Effector memory CD8-positive, alpha-beta T cell (primary cell): Measurements from ENCODE around the gene GSTT2B.
"Not testable (repeated sequence)": the region's sequence is repeated elsewhere in the genome, so short reads cannot be mapped to it uniquely, and the experiment has no call there.

Source experiments
- ATAC-seq: fragments of 150-1000 bp; cut with Tn5 transposase; replicated peaks from 2 replicates; pipeline ENCODE4 v1.10.0; 2021; ENCODE audit warnings: mild to moderate bottlenecking, moderate library complexity
- DNase-seq, 3 experiments: peaks; one replicate each; pipeline ENCODE4 v3.0.0; 2021
- H3K27ac Mint-ChIP-seq, 2 donors: one replicate each; pipeline ENCODE4 v1.8.0; 2022; ENCODE audit warnings: mild to moderate bottlenecking in 2 of 2, mixed read lengths in 2 of 2, moderate library complexity in 2 of 2
- H3K27me3 Mint-ChIP-seq, 2 donors: one replicate each; pipeline ENCODE4 v1.8.0; 2022; ENCODE audit warnings: mixed read lengths in 2 of 2
- H3K36me3 Mint-ChIP-seq: one replicate; pipeline ENCODE4 v1.8.0; 2022; ENCODE audit warnings: mild to moderate bottlenecking, moderate library complexity, mixed read lengths; ENCODE audit not compliant: insufficient read depth
- H3K4me1 Mint-ChIP-seq, 2 donors: one replicate each; pipeline ENCODE4 v1.8.0; 2022; ENCODE audit warnings: low read depth in 2 of 2, mixed read lengths in 2 of 2
- H3K4me3 Mint-ChIP-seq, 2 donors: one replicate each; pipeline ENCODE4 v1.8.0; 2022; ENCODE audit warnings: mild to moderate bottlenecking in 2 of 2, mixed read lengths in 2 of 2, moderate library complexity in 2 of 2
- H3K9me3 Mint-ChIP-seq, 2 donors: one replicate each; pipeline ENCODE4 v1.8.0; 2022; ENCODE audit warnings: mixed read lengths in 2 of 2

The GSTT2B gene

DNA sequence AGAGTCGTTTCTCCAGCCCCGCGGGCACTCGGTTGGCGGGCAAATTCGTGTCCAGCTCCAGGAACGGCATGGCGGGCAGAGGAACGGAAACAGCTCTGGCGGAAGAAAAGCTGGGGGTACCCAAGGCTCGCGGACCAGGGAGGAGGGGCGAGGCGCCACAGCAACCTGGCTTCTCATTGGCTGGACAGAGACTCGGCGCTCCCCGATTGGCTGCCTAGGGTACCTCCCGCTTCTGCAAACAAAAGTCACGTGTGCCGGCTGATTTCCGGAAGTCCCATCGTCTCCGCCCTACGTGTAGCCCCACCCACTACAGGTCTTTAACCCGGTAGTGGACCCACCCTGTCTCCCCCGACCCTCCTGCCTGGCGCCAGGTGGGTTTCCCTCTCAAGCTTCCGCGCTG lies 13.3 kb upstream of the GSTT2B start, which contains the start of gene DDT:
Gene DDT (minus strand): TSS at position 97 of the 400 bp plus-strand sequence. CDS start 27 bp downstream, at position 70.
- H3K36me3 Mint-ChIP-seq = peaks cover 16% of the 10 kb centered on the region
- not testable (repeated sequence) for H3K4me3 Mint-ChIP-seq, H3K9me3 Mint-ChIP-seq, DNase-seq, H3K27me3 Mint-ChIP-seq, H3K27ac Mint-ChIP-seq
- ATAC-seq = peak; percentile 95
- H3K4me1 Mint-ChIP-seq = peaks cover 19 to 21% of the 10 kb centered on the region in 2 donors

DNA sequence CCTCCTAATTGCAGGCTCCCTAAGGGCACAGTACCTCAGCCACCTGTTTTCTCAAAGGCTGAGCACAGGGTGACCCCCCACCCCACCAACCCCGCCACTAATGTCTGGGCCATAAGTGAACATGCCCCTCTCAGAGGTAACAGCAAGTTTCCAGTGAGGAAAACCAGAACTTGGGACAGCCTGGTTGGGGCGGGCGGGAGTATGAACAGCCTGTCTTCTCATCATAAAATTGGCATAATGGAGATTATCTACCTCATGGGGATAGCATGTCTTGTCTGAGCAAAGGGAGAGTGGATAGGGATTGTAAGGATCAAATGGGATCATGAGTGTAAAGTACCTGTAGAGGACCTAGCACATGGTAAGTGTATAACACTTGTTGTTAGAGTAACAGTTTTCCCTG lies 10.9 kb upstream of the GSTT2B start:
- not testable (repeated sequence) for H3K9me3 Mint-ChIP-seq, H3K27me3 Mint-ChIP-seq, DNase-seq, H3K27ac Mint-ChIP-seq, ATAC-seq, H3K4me3 Mint-ChIP-seq
- H3K4me1 Mint-ChIP-seq = peaks cover 19 to 25% of the 10 kb centered on the region in 2 donors
- peaks cover 20% of the 10 kb centered on the region for H3K36me3 Mint-ChIP-seq

DNA sequence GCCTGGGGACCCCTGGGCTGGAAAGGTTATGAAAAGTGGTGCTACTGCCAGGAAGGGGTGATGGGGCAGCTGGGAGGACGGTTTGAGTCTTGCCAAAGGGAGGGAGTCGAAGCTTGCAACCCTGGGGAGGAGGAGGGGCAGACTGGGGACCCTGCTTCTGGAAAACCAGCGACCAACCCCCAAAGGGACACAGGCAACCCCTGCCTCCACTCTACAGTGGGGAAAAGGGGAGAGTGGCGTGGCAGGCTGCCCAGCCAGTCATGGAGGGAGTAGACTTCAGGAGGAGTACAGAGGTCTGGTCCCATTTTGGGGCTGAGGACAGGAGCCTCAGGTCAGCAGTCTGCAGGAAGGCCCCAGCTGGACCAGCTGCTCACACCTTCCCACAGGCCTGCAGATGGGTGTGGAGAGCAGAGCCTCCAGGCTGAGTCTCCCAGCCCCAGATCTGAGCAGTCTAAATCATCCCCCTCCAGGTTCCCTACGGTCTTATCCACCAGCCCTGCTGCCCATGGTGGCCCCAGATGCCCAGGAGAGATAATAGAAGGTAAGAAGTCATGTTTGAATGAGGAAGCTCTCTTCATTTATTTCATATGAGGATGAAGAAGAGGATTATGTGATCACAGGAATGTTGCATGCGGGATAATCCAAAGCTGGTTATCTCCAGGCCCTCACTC lies 10.0 kb upstream of the GSTT2B start:
- peak overlapping the region in 1 of 2 donors; percentile 11 for H3K4me3 Mint-ChIP-seq
- peak overlapping the region in 1 of 2 donors; percentile 4 for H3K27ac Mint-ChIP-seq
- no peaks in the 10 kb centered on the region for H3K9me3 Mint-ChIP-seq

DNA sequence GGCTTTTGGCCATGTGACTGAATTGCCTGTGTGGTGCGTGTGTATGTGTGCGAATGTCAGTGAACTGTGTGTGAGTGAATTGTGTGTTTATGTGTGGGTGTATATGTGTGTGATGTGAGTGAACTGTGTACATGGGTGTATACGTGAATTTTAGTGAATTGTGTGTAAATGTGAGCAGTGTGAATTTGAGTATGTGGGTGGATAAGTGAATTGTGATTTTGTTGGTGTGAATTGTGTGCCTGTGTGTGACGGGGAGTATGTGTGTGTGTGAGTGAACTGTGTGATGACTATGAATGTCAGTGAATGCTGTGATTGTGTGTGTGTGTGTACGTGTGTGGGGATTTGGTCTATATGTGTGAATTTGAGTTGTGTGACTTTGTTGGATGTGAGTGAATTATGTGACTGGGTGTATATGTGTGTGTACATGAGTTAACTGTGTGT lies 9.2 kb upstream of the GSTT2B start:
- ATAC-seq (no peak), DNase-seq (no peak)
- Mint-ChIP-seq H3K4me3 (no peak overlapping the region), H3K9me3 (no peaks in the 10 kb centered on the region), H3K36me3 (peaks cover 20% of the 10 kb centered on the region), H3K4me1 (peaks cover 19 to 25% of the 10 kb centered on the region in 2 donors), H3K27me3 (no peaks in the 10 kb centered on the region), H3K27ac (peak overlapping the region in 1 of 2 donors; percentile 4)

More for the DNA sequence above, 10.0 kb upstream of the GSTT2B start:
- ATAC-seq = no peak
- Mint-ChIP-seq H3K27me3 (no peaks in the 10 kb centered on the region), H3K4me1 (peaks cover 19 to 25% of the 10 kb centered on the region in 2 donors), H3K36me3 (peaks cover 20% of the 10 kb centered on the region)
- DNase-seq = no peak

DNA sequence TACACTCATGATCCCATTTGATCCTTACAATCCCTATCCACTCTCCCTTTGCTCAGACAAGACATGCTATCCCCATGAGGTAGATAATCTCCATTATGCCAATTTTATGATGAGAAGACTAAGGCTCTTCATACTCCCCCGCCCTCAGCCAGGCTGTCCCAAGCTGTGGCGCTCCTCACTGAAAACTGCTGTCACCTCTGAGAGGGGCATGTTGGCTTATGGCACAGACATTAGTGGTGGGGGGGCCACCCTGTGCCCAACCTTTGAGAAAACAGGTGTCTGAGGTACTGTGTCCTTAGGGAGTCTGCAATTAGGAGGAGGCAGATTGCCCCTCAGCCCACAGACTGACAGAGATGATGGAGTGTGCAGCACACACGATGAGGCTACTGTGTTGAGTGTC lies 8.1 kb upstream of the GSTT2B start:
- no peak overlapping the region for H3K4me3 Mint-ChIP-seq
- no peak overlapping the region for H3K27ac Mint-ChIP-seq
- peaks cover 19 to 25% of the 10 kb centered on the region in 2 donors for H3K4me1 Mint-ChIP-seq
- no peaks in the 10 kb centered on the region for H3K27me3 Mint-ChIP-seq
- no peak for ATAC-seq
- H3K9me3 Mint-ChIP-seq = no peaks in the 10 kb centered on the region
- DNase-seq = no peak
- H3K36me3 Mint-ChIP-seq = peaks cover 20% of the 10 kb centered on the region

DNA sequence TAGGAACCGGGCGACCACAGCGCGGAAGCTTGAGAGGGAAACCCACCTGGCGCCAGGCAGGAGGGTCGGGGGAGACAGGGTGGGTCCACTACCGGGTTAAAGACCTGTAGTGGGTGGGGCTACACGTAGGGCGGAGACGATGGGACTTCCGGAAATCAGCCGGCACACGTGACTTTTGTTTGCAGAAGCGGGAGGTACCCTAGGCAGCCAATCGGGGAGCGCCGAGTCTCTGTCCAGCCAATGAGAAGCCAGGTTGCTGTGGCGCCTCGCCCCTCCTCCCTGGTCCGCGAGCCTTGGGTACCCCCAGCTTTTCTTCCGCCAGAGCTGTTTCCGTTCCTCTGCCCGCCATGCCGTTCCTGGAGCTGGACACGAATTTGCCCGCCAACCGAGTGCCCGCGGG lies 5.6 kb upstream of the GSTT2B start, which contains the start of gene DDTL:
Gene DDTL (plus strand): TSS at position 321 of the 400 bp plus-strand sequence. CDS start 27 bp downstream, at position 348.
- ATAC-seq = peak; percentile 95
- not testable (repeated sequence) for H3K27ac Mint-ChIP-seq, H3K9me3 Mint-ChIP-seq, H3K27me3 Mint-ChIP-seq, DNase-seq, H3K4me3 Mint-ChIP-seq
- peaks cover 16 to 21% of the 10 kb centered on the region in 2 donors for H3K4me1 Mint-ChIP-seq
- H3K36me3 Mint-ChIP-seq = peaks cover 20% of the 10 kb centered on the region

DNA sequence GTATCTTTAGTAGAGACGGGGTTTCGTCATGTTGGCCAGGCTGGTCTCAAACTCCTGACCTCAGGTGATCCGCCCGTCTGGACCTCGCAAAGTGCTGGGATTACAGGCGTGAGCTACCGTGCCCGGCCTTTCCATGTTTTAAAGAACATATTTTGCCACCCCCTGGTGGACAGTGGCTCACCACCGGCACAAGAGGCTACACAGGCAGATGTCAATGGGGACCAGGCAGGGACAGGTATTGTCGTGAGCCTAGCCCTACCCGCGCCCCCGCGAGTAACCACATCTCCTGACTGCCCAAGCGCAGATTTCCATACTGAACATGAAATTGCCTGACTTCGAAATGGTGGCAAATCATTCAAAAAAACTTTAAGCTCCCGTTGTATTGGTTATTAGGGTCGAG lies 5.1 kb upstream of the GSTT2B start:
- not testable (repeated sequence) for H3K27me3 Mint-ChIP-seq, H3K27ac Mint-ChIP-seq, H3K4me3 Mint-ChIP-seq, H3K9me3 Mint-ChIP-seq, DNase-seq
- Mint-ChIP-seq H3K36me3 (peaks cover 16% of the 10 kb centered on the region), H3K4me1 (peaks cover 12 to 17% of the 10 kb centered on the region in 2 donors)
- ATAC-seq = peak; percentile 36

DNA sequence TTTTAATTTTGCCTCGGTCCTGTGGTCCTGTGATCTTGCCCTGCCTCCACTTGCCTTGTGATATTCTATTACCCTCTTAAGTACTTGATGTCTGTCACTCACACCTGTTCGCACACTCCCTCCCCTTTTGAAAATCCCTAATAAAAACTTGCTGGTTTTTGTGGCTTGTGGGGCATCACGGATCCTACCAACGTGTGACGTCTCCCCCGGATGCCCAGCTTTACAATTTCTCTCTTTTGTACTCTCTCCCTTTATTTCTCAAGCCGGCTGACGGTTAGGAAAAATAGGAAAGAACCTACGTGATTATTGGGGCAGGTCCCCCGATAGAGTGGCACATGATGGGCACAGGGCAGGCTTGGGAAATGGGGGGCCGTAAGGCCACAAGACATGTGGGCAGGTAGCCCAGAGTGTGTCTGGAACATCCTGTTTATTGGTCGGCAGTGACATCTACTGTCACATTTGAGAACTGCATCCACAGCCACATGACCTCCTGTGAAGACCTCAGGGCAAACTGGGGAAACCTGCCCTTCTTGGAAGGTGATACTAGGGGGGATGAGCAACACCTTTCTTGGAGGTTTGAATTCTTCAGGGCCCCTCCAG lies 4.6 kb downstream of the GSTT2B start:
- peak; percentile 98 for ATAC-seq
- not testable (repeated sequence) for H3K4me1 Mint-ChIP-seq, H3K36me3 Mint-ChIP-seq, H3K27me3 Mint-ChIP-seq, H3K27ac Mint-ChIP-seq, H3K9me3 Mint-ChIP-seq, H3K4me3 Mint-ChIP-seq
- DNase-seq = peak; percentile 82 to 88 (median 86)

DNA sequence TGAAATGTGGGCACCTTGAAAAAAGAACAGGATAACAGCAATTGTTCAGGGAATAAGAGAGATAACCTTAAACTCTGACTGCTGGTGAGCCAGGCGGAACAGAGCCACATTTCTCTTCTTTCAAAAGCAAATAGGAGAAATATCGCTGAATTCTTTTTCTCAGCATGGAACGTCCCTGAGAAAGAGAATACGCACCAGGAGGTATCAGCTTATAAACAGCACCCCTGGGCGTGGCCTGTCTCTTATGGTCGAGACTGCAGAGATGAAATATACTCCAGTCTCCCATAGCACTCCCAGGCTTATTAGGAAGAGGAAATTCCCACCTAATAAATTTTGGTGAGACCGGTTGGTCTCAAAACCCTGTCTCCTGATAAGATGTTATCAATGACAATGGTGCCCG lies 5.1 kb downstream of the GSTT2B start:
- H3K27me3 Mint-ChIP-seq, H3K4me3 Mint-ChIP-seq, H3K4me1 Mint-ChIP-seq, DNase-seq, H3K27ac Mint-ChIP-seq, H3K9me3 Mint-ChIP-seq, H3K36me3 Mint-ChIP-seq, ATAC-seq: not testable (repeated sequence)

DNA sequence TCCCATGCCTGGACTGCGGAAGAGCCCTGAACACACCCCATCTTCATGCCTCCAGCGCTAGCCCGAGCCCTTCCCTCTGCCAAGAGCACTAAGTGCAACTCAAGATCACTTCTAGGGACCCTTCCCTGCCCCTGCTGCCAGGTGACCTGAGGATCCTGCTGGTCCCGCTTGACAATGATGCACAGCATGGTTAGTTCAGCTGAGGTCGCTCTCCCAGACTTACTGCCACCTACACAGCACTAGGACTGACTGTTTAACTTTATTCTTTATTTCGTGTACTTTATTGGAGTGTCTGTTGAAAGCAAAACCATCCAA lies 6.0 kb downstream of the GSTT2B start:
- not testable (repeated sequence) for ATAC-seq, H3K9me3 Mint-ChIP-seq, H3K27me3 Mint-ChIP-seq, H3K4me3 Mint-ChIP-seq, DNase-seq, H3K4me1 Mint-ChIP-seq, H3K36me3 Mint-ChIP-seq
- peak overlapping the region in 1 of 2 donors; percentile 12 for H3K27ac Mint-ChIP-seq

DNA sequence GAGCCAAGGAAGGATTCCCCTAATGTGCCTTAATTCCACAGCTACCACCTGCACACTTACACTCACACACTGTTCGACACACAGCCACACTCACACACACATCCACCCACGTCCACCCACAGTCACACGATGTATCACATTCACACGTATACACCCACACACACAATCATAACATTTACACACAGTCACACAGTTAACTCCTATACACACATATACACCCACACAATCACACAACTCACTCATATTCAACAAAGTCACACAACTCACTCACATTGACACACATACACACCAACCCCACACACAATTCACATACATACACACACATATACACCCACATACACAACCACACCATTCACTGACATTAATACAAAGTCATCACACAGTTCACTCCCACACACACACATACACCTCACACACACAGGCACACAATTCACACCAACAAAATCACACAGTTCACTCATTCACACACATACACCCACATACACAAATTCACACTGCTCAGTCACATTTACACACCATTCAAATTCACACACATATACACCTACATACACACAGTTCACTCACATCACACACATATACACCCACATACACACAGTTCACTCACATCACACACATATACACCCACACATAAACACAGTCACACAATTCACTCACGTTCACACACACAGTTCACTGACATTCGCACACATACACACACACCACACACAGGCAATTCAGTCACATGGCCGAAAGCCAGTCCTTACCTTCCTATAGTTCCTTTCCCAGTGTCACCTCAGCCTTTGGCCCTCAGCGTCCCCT lies 6.6 kb downstream of the GSTT2B start:
- not testable (repeated sequence) for H3K27me3 Mint-ChIP-seq, H3K36me3 Mint-ChIP-seq, H3K4me1 Mint-ChIP-seq, ATAC-seq, H3K9me3 Mint-ChIP-seq, DNase-seq, H3K4me3 Mint-ChIP-seq
- peak overlapping the region in 1 of 2 donors; percentile 12 for H3K27ac Mint-ChIP-seq

DNA sequence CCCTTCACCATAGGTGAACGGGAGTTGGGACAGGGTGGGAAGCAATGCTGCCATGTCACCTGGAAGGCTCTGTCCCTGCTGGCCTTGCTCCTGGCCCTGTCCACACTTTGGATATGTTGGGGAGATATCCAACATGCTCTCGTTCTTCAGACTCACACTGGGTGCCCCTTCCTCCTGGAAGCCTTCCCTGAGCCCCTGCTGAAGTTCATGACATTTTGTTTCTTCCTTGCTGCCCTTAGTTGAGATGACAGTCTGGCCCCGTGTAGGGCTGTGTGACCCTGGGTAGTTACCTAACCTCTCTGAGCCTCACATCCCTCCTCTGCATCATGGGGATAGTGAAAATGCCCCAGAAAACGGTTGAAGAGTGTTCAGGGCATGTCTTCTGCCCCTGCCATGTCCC lies 7.5 kb downstream of the GSTT2B start:
- H3K27ac Mint-ChIP-seq, H3K4me1 Mint-ChIP-seq, H3K27me3 Mint-ChIP-seq, H3K4me3 Mint-ChIP-seq, H3K9me3 Mint-ChIP-seq, H3K36me3 Mint-ChIP-seq, DNase-seq, ATAC-seq: not testable (repeated sequence)

DNA sequence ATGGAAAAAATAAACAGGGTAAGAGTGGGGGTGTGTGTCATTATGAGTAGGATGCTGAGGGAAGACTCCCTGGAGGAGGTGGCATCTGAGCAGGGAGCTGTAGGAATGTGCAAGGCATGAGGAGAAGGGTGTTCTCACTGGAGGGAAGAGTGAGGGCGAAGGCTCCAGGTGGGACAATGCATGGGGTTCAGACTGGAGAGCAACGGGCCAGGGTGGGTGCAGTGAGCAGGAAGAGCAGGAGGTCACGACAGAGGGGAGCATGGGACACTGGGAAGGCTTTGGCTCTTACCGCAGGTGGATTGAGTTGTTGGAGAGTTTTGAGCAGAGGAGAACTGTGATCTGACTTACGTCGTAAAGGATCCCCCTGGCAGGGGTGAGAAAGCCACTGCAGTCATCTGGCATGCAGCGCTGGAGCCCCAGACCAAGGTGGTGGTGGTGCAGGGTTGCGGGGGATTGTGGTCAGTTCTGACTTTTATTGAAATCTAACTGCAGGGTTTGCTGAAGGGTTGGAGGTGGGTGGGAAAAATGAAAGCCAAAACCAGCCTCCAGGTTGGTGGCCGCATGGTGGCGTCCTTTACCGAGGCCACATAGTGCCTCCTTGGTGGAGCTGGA lies 8.1 kb downstream of the GSTT2B start:
- H3K9me3 Mint-ChIP-seq, H3K4me1 Mint-ChIP-seq, ATAC-seq, H3K27me3 Mint-ChIP-seq, H3K4me3 Mint-ChIP-seq, H3K36me3 Mint-ChIP-seq, H3K27ac Mint-ChIP-seq, DNase-seq: not testable (repeated sequence)
